Fibroblast of peridontal ligament (primary cell): ENCODE measurements around the gene ATP10A.
A peak's percentile ranks its signal among the peaks of the same experiment; 100 is the strongest.
"Not testable (repeated sequence)": the region's sequence is repeated elsewhere in the genome, so short reads cannot be mapped to it uniquely, and the experiment has no call there.

Experiments
- DNase-seq: peaks from one replicate; pipeline ENCODE4 v3.0.0-alpha.2; 2010; ENCODE audit errors: extremely low read depth

ATP10A gene

DNA sequence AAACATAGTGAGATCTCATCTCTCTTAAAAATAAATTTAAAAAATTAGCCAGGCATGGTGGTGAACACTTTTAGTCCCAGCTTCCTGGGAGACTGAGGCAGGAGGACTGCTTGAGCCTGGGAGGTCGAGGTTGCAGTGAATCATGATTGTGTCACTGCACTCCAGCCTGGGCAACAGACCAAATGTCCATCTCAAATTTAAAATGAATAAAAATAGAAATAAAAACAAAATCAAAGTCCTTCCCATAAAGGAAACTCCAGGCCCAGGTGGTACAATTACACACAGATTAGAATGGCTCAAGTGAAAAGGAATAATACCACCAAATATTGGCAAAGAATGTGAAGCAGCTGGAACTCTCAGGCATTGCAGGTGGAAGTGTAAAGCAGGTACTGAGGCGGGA lies 19.3 kb upstream of the ATP10A start:
- no peak for DNase-seq

DNA sequence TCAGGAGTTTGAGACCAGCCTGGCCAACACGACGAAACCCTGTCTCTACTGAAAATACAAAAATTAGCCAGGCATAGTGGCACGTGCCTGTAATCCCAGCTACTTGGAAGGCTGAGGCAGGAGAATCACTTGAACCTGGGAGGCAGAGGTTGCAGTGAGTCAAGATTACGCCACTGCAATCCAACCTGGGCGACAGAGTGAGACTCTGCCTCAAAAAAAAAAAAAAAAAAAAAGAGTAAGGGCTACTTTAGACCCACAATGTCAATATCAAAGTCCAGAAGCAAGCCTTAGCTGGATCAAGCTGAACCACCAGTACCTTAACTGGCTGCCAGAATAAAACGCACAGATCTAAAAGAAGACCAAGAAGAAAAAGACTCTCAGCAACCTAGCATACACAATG lies 17.8 kb upstream of the ATP10A start:
- not testable (repeated sequence) for DNase-seq

DNA sequence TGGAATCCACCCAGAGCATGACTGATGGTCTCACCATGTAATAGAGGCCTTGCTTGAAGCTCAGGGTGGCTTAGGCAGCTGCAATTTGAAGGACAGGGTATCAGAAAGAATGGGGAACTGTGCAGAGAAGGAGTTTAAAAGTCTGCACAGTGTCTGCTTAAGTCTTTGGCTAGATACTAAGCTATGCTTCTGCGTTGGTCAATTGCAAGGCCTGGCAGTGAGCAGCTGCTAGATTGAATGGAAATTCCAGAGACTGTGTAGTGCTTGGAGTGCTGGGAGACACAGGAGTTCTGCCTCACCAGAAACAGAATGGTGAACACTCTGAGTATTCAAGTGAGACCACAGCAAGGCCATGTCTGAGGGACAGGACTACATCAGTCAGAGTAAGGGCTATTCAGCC lies 17.3 kb upstream of the ATP10A start:
- DNase-seq = no peak

DNA sequence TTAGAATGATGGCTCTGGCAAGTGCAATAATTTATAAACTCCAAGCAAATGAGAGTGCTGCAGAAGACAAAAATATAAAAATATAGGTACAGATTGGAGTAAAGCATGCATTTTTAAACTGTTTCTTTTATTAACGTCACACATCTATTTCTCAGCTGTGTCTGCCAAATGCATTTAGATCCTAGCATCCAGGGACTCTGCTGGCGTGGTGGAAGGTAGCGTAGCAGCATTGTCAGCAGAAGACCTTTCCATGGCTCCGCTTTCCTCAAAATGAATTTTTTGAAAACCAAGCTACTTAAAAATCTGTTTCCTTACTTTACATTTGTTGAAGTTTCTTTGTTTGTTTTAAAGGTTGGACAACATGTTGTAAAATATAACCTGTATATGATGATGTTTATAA lies 16.3 kb upstream of the ATP10A start:
- no peak for DNase-seq

DNA sequence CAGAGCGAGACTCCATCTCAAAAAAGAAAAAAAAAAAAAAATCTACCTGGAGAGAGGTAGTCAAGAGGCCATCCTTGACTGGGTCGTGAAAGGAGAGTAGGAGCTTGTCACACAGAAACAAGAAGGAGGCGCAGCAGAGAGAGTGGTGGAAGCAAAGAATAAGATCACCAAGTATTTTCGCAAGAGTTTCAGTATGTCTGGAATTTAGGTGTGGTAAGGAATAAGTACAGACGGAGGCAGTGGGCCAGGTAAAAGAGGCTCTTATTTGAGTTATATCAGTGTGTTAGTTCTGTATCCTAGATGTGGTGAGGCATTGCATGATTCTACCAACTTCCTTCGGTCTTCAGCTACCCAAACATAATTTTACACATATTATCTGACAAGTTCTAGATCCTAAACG lies 14.6 kb upstream of the ATP10A start:
- DNase-seq = no peak

GRCh38 chr15:25876231-25877140 lies 13.4 kb upstream of the ATP10A start:
- DNase-seq = no peak

- no peak for DNase-seq
Observed at GRCh38 chr15:25875566-25875965, 12.4 kb upstream of the ATP10A start.

GRCh38 chr15:25874379-25874778 lies 11.3 kb upstream of the ATP10A start:
- no peak for DNase-seq

DNA sequence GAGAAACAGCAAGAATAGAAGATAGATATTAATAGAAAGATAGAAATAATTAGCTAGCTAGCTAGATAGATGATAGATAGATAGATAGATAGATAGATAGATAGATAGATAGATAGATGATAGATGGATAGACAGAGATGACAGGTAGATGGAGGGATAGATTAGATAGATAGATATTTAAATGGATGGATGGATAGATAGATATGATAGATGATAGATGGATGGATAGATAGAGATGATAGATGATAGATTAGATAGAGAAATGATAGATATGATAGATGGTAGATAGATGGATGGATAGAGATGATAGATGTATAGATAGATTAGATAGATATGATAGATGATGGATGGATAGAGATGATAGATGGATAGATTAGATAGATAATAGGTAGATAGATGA lies 8.3 kb upstream of the ATP10A start:
- DNase-seq = no peak

- no peak for DNase-seq
Observed at GRCh38 chr15:25870938-25871337, 7.8 kb upstream of the ATP10A start.

DNA sequence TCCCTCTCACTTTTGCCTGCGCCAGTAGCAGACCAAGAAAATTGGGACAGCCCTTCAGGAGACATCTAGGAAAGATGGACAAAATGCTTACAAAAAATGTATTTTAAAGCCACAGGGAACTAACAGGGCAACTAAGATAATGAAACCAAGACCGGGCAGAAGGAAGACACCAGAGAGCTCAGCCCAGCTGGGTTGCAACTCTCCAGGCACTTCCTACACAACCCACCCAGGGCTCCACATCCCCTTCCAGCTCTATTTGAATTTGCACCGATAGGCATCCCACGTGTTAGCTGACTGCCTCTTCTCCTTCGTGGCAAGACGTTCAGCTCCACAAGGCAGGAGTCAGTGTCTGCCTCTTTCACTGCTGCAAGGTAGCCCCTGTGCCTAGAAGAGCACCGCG lies 6.6 kb upstream of the ATP10A start:
- DNase-seq = no peak

DNA sequence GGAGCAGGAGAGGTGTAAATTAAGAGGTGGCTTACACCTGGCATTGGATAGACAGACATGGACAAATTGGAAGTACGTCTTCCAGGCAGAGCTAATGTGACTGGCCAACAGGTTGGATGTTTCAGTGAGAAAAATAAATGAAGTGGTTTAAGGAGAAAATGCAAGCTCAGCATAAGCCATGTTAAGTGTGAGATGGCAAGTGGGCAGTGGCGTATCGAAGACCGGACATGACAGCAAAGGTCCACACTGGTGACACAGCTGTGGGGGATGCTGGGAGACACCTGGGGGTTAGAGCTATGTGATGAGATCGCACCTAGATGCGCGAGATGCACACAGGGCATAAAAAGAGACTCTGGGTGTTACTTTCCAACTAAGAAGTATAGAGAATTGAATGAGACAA lies 3.7 kb upstream of the ATP10A start:
- no peak for DNase-seq

DNA sequence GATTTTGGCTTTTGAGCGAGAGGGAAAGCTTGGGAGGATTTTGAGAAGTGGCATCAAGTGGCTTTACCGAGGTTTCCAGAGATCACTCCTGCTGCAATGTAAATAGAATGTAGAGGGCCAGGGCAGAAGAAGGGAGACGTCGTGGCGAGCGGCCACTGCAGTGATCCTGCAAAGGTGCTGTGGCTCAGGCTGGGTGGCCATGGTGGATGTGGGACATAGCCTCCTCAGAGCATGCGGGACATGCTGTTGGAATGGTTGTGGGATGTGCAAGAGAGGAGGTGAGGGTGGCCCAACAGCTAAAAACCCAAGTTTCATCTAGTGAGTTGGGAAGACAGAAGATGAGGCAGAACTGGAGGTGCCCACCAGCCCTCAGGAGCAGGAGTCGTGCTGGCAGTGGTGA lies 3.1 kb upstream of the ATP10A start:
- no peak for DNase-seq

DNA sequence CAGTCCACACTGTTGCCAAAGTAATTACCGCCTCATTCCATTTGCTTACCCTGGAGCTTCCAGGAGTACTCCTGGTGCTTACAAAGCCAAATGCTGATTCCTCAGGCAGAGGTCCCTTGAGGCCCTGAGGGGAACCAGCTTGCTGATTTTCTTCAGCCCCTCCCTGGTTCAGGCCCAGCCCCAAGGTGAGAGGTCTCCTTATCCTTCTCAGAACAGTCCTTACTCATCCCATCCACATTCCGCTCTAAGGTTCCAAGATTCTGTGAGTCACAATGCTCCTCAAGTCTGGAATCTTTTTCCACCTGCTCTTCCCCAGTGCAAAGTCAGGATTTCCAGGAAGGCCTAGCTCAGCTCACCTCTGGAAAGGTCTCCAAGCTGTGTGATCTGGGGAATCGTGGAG lies 1.8 kb upstream of the ATP10A start:
- no peak for DNase-seq

- no peak for DNase-seq
Observed at GRCh38 chr15:25863968-25864580, 947 bp upstream of the ATP10A start.

- peak; percentile 25 for DNase-seq
Observed at GRCh38 chr15:25862472-25863110, 536 bp downstream of the ATP10A start.

DNA sequence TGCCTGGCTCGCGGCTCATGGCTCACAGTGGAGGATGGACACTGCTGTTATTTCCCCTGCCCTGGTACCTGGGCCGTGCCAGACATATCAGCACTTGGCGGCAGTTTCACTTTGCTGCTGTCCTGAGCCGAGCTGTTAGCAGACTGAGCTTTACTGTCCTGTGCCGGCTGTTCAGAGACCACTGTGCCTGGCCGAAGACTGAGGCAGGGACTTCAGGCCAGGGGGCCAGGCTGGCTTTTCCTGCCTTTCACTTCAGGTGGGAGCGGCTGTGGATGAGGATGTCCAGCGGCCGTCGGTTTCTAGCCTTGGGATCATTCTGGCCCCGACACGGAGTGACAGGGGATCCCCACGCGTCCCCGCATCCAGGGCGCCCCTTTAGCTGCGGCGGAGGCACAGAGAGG lies 1.1 kb downstream of the ATP10A start:
- no peak for DNase-seq

GRCh38 chr15:25860885-25861866 lies 2.0 kb downstream of the ATP10A start:
- DNase-seq = no peak

- peak; percentile 19 for DNase-seq
Observed at GRCh38 chr15:25859838-25860645, 3.1 kb downstream of the ATP10A start.

GRCh38 chr15:25858952-25859760 lies 4.0 kb downstream of the ATP10A start:
- DNase-seq = no peak
